Measurements from ENCODE around the gene GAGE12H. TPM values are rescaled to one million over a fixed set of nuclear protein-coding genes. Genes with fewer than 3 reads are reported as not detected.
"Not testable (repeated sequence)": the region's sequence is repeated elsewhere in the genome, so short reads cannot be mapped to it uniquely, and the experiment has no call there.

GAGE12H gene
- total and polyA plus RNA-seq, 2 donors (not counting 1 experiment from before 2014, with no cell fraction given), result not detected

DNA sequence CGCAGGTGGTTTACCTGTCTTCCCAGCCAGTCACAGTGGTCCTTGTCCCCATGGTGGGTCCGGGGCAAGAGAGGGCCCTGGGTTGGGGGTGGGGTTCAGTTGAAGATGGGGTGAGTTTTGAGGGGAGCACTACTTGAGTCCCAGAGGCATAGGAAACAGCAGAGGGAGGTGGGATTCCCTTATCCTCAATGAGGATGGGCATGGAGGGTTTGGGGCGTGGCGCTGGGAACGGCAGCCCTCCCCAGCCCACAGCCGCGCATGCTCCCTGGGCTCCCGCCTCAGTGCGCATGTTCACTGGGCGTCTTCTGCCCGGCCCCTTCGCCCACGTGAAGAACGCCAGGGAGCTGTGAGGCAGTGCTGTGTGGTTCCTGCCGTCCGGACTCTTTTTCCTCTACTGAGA lies 9.4 kb downstream of the GAGE12H start, which contains the start of gene GAGE2A:
GAGE2A (plus strand) TSS at position 301 of the 400 bp plus-strand sequence. CDS start 1,155 bp downstream, outside the sequence.
- H3K27me3 ChIP-seq (replicated peaks in 1 of 4; ENCODE audit: control extremely low read depth in 1 of 4, control insufficient read depth in 3 of 4, insufficient read depth in 4 of 4, low read length in 3 of 4); H3K4me3 ChIP-seq (ENCODE audit: control extremely low read depth in 1 of 5, extremely low read depth in 1 of 5, insufficient read depth in 1 of 5, low read depth in 2 of 5, low read length in 4 of 5); H3K27me3 Mint-ChIP-seq; H3K9me3 ChIP-seq (ENCODE audit: control extremely low read depth in 1 of 3, control insufficient read depth in 2 of 3, insufficient read depth in 1 of 3, low read length in 2 of 3); H3K27ac ChIP-seq (ENCODE audit: low read length in 2 of 2); ATAC-seq (ENCODE audit: low read depth); H3K4me2 ChIP-seq (replicated peaks; ENCODE audit: low read depth, low read length, poor library complexity, severe bottlenecking); H3K27ac Mint-ChIP-seq; H4K20me1 ChIP-seq (ENCODE audit: control insufficient read depth, insufficient read depth, low read length, poor library complexity, severe bottlenecking); H3K36me3 ChIP-seq (replicated peaks in 1 of 2; ENCODE audit: control extremely low read depth in 1 of 2, control insufficient read depth in 1 of 2, extremely low read depth in 1 of 2, insufficient read depth in 2 of 2, low read length in 1 of 2); H3K4me1 Mint-ChIP-seq; H2AFZ ChIP-seq (ENCODE audit: insufficient read depth, low read depth, low read length, poor library complexity, severe bottlenecking); CTCF ChIA-PET; POLR2A ChIA-PET; H3K9ac ChIP-seq (ENCODE audit: low read length); H3K4me3 Mint-ChIP-seq; H3K4me1 ChIP-seq (ENCODE audit: control insufficient read depth in 2 of 2, insufficient read depth in 2 of 2, low read length in 2 of 2); intact Hi-C loops (cut with micrococcal nuclease); H3K9me3 Mint-ChIP-seq (ENCODE audit: insufficient read depth); H3K79me2 ChIP-seq (ENCODE audit: control insufficient read depth, insufficient read depth, low read length); DNase-seq: not testable (repeated sequence)
- WGBS (ENCODE audit: insufficient coverage), result no CpG with 5 or more reads among the region's 16 CpGs

DNA sequence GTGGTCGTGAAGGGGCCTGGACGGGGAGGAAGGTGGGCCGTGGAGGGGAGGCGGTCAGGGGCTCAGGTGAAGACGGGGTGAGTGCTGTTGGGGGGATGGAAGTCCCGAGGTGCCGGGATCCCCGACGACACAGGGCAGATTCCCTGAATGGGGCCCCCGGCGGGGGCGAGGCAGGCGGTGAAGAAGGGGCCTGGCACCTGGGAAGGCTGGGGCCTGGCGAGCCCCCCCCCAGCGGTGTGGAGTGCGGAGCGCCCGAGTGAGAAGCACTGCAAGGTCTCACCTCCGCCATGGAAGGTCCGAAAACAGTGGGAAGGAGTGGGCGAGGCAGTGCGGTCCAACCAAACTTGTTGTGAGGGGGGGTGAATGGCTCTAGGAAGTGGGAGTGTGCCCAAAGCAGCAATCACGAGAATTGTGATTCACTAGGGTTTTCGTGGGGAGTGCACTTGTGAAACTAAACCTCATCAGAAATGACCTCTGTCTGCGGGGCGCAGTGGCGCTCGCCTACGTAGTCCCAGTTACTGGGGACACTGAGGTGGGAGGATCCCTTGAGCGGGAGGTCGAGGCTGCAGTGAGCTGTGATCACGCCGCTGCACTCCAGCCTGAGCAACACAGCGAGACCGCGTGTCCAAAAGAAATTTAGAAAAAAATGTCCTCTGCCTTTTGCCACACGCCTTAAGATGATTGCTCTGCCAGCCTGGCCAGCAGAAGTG lies 10.2 kb downstream of the GAGE12H start:
- H3K27ac ChIP-seq (ENCODE audit: low read length in 2 of 2); DNase-seq; H3K4me3 ChIP-seq (ENCODE audit: control extremely low read depth in 1 of 5, extremely low read depth in 1 of 5, insufficient read depth in 1 of 5, low read depth in 2 of 5, low read length in 4 of 5); intact Hi-C loops (cut with micrococcal nuclease); CTCF ChIA-PET; H3K79me2 ChIP-seq (ENCODE audit: control insufficient read depth, insufficient read depth, low read length); H2AFZ ChIP-seq (ENCODE audit: insufficient read depth, low read depth, low read length, poor library complexity, severe bottlenecking); ATAC-seq (ENCODE audit: low read depth); H3K27ac Mint-ChIP-seq; H3K27me3 ChIP-seq (replicated peaks in 1 of 4; ENCODE audit: control extremely low read depth in 1 of 4, control insufficient read depth in 3 of 4, insufficient read depth in 4 of 4, low read length in 3 of 4); H3K27me3 Mint-ChIP-seq; H3K4me3 Mint-ChIP-seq; H3K4me1 Mint-ChIP-seq; H3K9ac ChIP-seq (ENCODE audit: low read length); H3K9me3 Mint-ChIP-seq (ENCODE audit: insufficient read depth); H3K4me2 ChIP-seq (replicated peaks; ENCODE audit: low read depth, low read length, poor library complexity, severe bottlenecking); H3K36me3 ChIP-seq (replicated peaks in 1 of 2; ENCODE audit: control extremely low read depth in 1 of 2, control insufficient read depth in 1 of 2, extremely low read depth in 1 of 2, insufficient read depth in 2 of 2, low read length in 1 of 2); POLR2A ChIA-PET; H4K20me1 ChIP-seq (ENCODE audit: control insufficient read depth, insufficient read depth, low read length, poor library complexity, severe bottlenecking); H3K4me1 ChIP-seq (ENCODE audit: control insufficient read depth in 2 of 2, insufficient read depth in 2 of 2, low read length in 2 of 2); H3K9me3 ChIP-seq (ENCODE audit: control extremely low read depth in 1 of 3, control insufficient read depth in 2 of 3, insufficient read depth in 1 of 3, low read length in 2 of 3): not testable (repeated sequence)
- 96% methylated on average over 8 of the region's 37 CpGs for WGBS (ENCODE audit: insufficient coverage)

DNA sequence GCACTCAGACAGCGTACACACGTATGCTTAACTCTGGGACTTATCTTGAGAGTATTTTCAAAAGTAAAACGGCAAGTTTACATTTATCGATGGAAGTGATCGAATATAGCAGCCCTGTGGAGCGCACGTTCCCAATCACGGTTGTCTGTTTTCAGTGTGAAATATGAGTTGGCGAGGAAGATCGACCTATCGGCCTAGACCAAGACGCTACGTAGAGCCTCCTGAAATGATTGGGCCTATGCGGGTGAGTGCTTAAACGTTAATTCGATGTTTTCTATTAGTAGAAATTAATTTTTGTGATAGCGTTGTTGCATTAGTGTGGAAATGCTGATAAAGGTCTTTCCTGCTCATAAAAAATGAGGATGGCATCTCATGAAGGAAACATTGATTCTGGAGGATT lies 10.7 kb downstream of the GAGE12H start:
- H3K4me1 Mint-ChIP-seq; H3K9me3 Mint-ChIP-seq (ENCODE audit: insufficient read depth); DNase-seq; H4K20me1 ChIP-seq (ENCODE audit: control insufficient read depth, insufficient read depth, low read length, poor library complexity, severe bottlenecking); H3K27me3 Mint-ChIP-seq; POLR2A ChIA-PET; H3K4me2 ChIP-seq (replicated peaks; ENCODE audit: low read depth, low read length, poor library complexity, severe bottlenecking); H2AFZ ChIP-seq (ENCODE audit: insufficient read depth, low read depth, low read length, poor library complexity, severe bottlenecking); H3K9ac ChIP-seq (ENCODE audit: low read length); H3K79me2 ChIP-seq (ENCODE audit: control insufficient read depth, insufficient read depth, low read length); H3K27ac Mint-ChIP-seq; H3K27me3 ChIP-seq (replicated peaks in 1 of 4; ENCODE audit: control extremely low read depth in 1 of 4, control insufficient read depth in 3 of 4, insufficient read depth in 4 of 4, low read length in 3 of 4); ATAC-seq (ENCODE audit: low read depth); intact Hi-C loops (cut with micrococcal nuclease); H3K4me3 ChIP-seq (ENCODE audit: control extremely low read depth in 1 of 5, extremely low read depth in 1 of 5, insufficient read depth in 1 of 5, low read depth in 2 of 5, low read length in 4 of 5); CTCF ChIA-PET; H3K36me3 ChIP-seq (replicated peaks in 1 of 2; ENCODE audit: control extremely low read depth in 1 of 2, control insufficient read depth in 1 of 2, extremely low read depth in 1 of 2, insufficient read depth in 2 of 2, low read length in 1 of 2); H3K4me3 Mint-ChIP-seq; H3K27ac ChIP-seq (ENCODE audit: low read length in 2 of 2); H3K9me3 ChIP-seq (ENCODE audit: control extremely low read depth in 1 of 3, control insufficient read depth in 2 of 3, insufficient read depth in 1 of 3, low read length in 2 of 3); H3K4me1 ChIP-seq (ENCODE audit: control insufficient read depth in 2 of 2, insufficient read depth in 2 of 2, low read length in 2 of 2): not testable (repeated sequence)
- WGBS (ENCODE audit: insufficient coverage), result no CpG with 5 or more reads among the region's 17 CpGs

DNA sequence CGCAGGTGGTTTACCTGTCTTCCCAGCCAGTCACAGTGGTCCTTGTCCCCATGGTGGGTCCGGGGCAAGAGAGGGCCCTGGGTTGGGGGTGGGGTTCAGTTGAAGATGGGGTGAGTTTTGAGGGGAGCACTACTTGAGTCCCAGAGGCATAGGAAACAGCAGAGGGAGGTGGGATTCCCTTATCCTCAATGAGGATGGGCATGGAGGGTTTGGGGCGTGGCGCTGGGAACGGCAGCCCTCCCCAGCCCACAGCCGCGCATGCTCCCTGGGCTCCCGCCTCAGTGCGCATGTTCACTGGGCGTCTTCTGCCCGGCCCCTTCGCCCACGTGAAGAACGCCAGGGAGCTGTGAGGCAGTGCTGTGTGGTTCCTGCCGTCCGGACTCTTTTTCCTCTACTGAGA lies 19.0 kb downstream of the GAGE12H start, which contains the start of gene GAGE1:
GAGE1 (plus strand) TSS at position 301 of the 400 bp plus-strand sequence. CDS start 1,155 bp downstream, outside the sequence.
- H3K4me2 ChIP-seq (replicated peaks; ENCODE audit: low read depth, low read length, poor library complexity, severe bottlenecking); H2AFZ ChIP-seq (ENCODE audit: insufficient read depth, low read depth, low read length, poor library complexity, severe bottlenecking); H3K4me3 ChIP-seq (ENCODE audit: control extremely low read depth in 1 of 5, extremely low read depth in 1 of 5, insufficient read depth in 1 of 5, low read depth in 2 of 5, low read length in 4 of 5); H4K20me1 ChIP-seq (ENCODE audit: control insufficient read depth, insufficient read depth, low read length, poor library complexity, severe bottlenecking); H3K9me3 Mint-ChIP-seq (ENCODE audit: insufficient read depth); H3K9me3 ChIP-seq (ENCODE audit: control extremely low read depth in 1 of 3, control insufficient read depth in 2 of 3, insufficient read depth in 1 of 3, low read length in 2 of 3); ATAC-seq (ENCODE audit: low read depth); H3K4me1 Mint-ChIP-seq; H3K4me1 ChIP-seq (ENCODE audit: control insufficient read depth in 2 of 2, insufficient read depth in 2 of 2, low read length in 2 of 2); H3K4me3 Mint-ChIP-seq; H3K27me3 Mint-ChIP-seq; POLR2A ChIA-PET; DNase-seq; CTCF ChIA-PET; H3K36me3 ChIP-seq (replicated peaks in 1 of 2; ENCODE audit: control extremely low read depth in 1 of 2, control insufficient read depth in 1 of 2, extremely low read depth in 1 of 2, insufficient read depth in 2 of 2, low read length in 1 of 2); H3K9ac ChIP-seq (ENCODE audit: low read length); H3K27me3 ChIP-seq (replicated peaks in 1 of 4; ENCODE audit: control extremely low read depth in 1 of 4, control insufficient read depth in 3 of 4, insufficient read depth in 4 of 4, low read length in 3 of 4); H3K79me2 ChIP-seq (ENCODE audit: control insufficient read depth, insufficient read depth, low read length); intact Hi-C loops (cut with micrococcal nuclease); H3K27ac ChIP-seq (ENCODE audit: low read length in 2 of 2); H3K27ac Mint-ChIP-seq: not testable (repeated sequence)
- no CpG with 5 or more reads among the region's 16 CpGs for WGBS (ENCODE audit: insufficient coverage)

Measured in B cell (primary cell).